H1 (cell line): Measurements from ENCODE around the gene ACTR2. TPM values are rescaled to one million over a fixed set of nuclear protein-coding genes. Genes with fewer than 3 reads are reported as not detected.

ENCODE experiments used
- CTCF ChIA-PET: fragments of 300-600 bp; sonication (Branson Sonifier 250); formaldehyde crosslinking; loops from one replicate; lab custom pipeline; 2021; ENCODE audit not compliant: partially characterized antibody; lab: Charles Lee
- POLR2A ChIA-PET: fragments of 300-600 bp; sonication (Branson Sonifier 250); formaldehyde crosslinking; loops from one replicate; lab custom pipeline; 2021; ENCODE audit warnings: inconsistent platforms; ENCODE audit not compliant: partially characterized antibody; lab: Charles Lee
- DNase-seq, 2 experiments: peaks; one replicate each; pipeline versions ENCODE4 v3.0.0 to v3.0.0-alpha.2; 2010 to 2022; ENCODE audit warnings: low spot score in 2 of 2, low read depth in 1 of 2, mixed read lengths in 1 of 2
- FAIRE-seq: peaks from 2 replicates; lab custom pipeline; 2011; peaks lifted over from hg19 to GRCh38; lab: Jason Lieb, UNC
- H2AFZ ChIP-seq: 2 replicates; pipeline ENCODE4 v1.8.1; 2012; ENCODE audit warnings: low read length, inconsistent platforms
- H2AK5ac ChIP-seq: 2 replicates; pipeline ENCODE4 v1.6.1; 2013; ENCODE audit warnings: low read depth, low read length
- H2BK120ac ChIP-seq: replicated peaks from 2 replicates; pipeline ENCODE3; 2013; ENCODE audit warnings: low read depth, low read length, inconsistent platforms
- H2BK12ac ChIP-seq: 2 replicates; pipeline ENCODE4 v1.6.1; 2013; ENCODE audit warnings: low read depth, low read length
- H2BK15ac ChIP-seq: 2 replicates; pipeline ENCODE4 v1.6.1; 2013; ENCODE audit warnings: low read length
- H2BK20ac ChIP-seq: 2 replicates; pipeline ENCODE4 v1.6.1; 2013; ENCODE audit warnings: low read length
- H2BK5ac ChIP-seq: 2 replicates; pipeline ENCODE4 v1.6.1; 2013; ENCODE audit warnings: low read depth, low read length
- H3K14ac ChIP-seq: 2 replicates; pipeline ENCODE4 v1.6.1; 2013; ENCODE audit warnings: inconsistent platforms; ENCODE audit not compliant: insufficient read length
- H3K18ac ChIP-seq: 2 replicates; pipeline ENCODE4 v1.6.1; 2013; ENCODE audit warnings: low read length; ENCODE audit errors: extremely low read depth
- H3K23ac ChIP-seq: 2 replicates; pipeline ENCODE4 v1.6.1; 2013; ENCODE audit warnings: inconsistent platforms; ENCODE audit not compliant: insufficient read length
- H3K23me2 ChIP-seq: 2 replicates; pipeline ENCODE4 v1.6.1; 2013; ENCODE audit warnings: low read depth, low read length
- H3K27ac ChIP-seq: 2 replicates; pipeline ENCODE4 v1.6.1; 2011; ENCODE audit warnings: low read depth, low read length, inconsistent platforms
- H3K27me3 ChIP-seq, 4 experiments: replicated peaks in 1 of 4; 1 replicate in 1 of 4; 2 replicates in 3 of 4; pipeline versions ENCODE4 v1.6.1 to v1.8.1; 2011 to 2013; ENCODE audit warnings: low read length in 3 of 4, mild to moderate bottlenecking in 3 of 4, inconsistent platforms in 2 of 4, mixed read lengths in 2 of 4, moderate library complexity in 1 of 4; ENCODE audit not compliant: control insufficient read depth in 3 of 4, insufficient read depth in 3 of 4; ENCODE audit errors: extremely low read depth in 1 of 4
- H3K36me3 ChIP-seq, 4 experiments: 2 replicates each; pipeline versions ENCODE4 v1.6.1 to v1.8.1; 2011 to 2013; ENCODE audit warnings: mild to moderate bottlenecking in 4 of 4, low read length in 3 of 4, moderate library complexity in 2 of 4, control low read depth in 1 of 4, inconsistent platforms in 1 of 4; ENCODE audit not compliant: insufficient read depth in 4 of 4, control insufficient read depth in 2 of 4
- H3K4ac ChIP-seq: replicated peaks from 2 replicates; pipeline ENCODE3; 2013; ENCODE audit warnings: low read length, low read depth, mixed read lengths, inconsistent platforms; ENCODE audit not compliant: insufficient read length
- H3K4me1 ChIP-seq, 4 experiments: replicated peaks in 1 of 4; 1 replicate in 1 of 4; 2 replicates in 3 of 4; pipeline versions ENCODE4 v1.6.1 to v1.8.1; 2011 to 2013; ENCODE audit warnings: low read length in 3 of 4, inconsistent platforms in 2 of 4, mixed read lengths in 1 of 4; ENCODE audit not compliant: insufficient read depth in 4 of 4, control insufficient read depth in 3 of 4
- H3K4me2 ChIP-seq, 2 experiments: 2 replicates each; pipeline versions ENCODE4 v1.6.1 to v1.8.1; 2011 to 2013; ENCODE audit warnings: low read depth in 2 of 2, low read length in 2 of 2, control low read depth in 1 of 2, inconsistent platforms in 1 of 2, mild to moderate bottlenecking in 1 of 2; ENCODE audit not compliant: insufficient read depth in 1 of 2
- H3K4me3 ChIP-seq, 4 experiments: fragments of 200-600, 300-600 bp in 1 of 4; sonication (generic), shearing (Covaris generic), sonication (Bioruptor Twin) in 1 of 4; 2 replicates each; pipeline versions ENCODE4 v1.5.1 to v1.8.1; 2011 to 2016; ENCODE audit warnings: low read length in 4 of 4, low read depth in 3 of 4, control low read depth in 2 of 4, inconsistent platforms in 2 of 4, mild to moderate bottlenecking in 2 of 4, mixed read lengths in 1 of 4, moderate library complexity in 1 of 4; ENCODE audit not compliant: insufficient read depth in 2 of 4; ENCODE audit errors: extremely low read depth in 1 of 4
- H3K56ac ChIP-seq: replicated peaks from 2 replicates; pipeline ENCODE3; 2013; ENCODE audit warnings: low read depth, mild to moderate bottlenecking, mixed read lengths, low read length, inconsistent platforms; ENCODE audit not compliant: insufficient read length
- H3K79me1 ChIP-seq: 2 replicates; pipeline ENCODE4 v1.6.1; 2013; ENCODE audit warnings: low read depth, low read length, control low read depth
- H3K79me2 ChIP-seq, 2 experiments: 2 replicates each; pipeline versions ENCODE4 v1.6.1 to v1.8.1; 2012 to 2013; ENCODE audit warnings: low read length in 2 of 2, mild to moderate bottlenecking in 2 of 2, inconsistent platforms in 1 of 2; ENCODE audit not compliant: insufficient read depth in 2 of 2, control insufficient read depth in 1 of 2
- H3K9ac ChIP-seq, 4 experiments: replicated peaks in 1 of 4; 1 replicate in 1 of 4; 2 replicates in 3 of 4; pipeline versions ENCODE4 v1.6.1 to v1.8.1; 2011 to 2013; ENCODE audit warnings: low read depth in 3 of 4, low read length in 3 of 4, control low read depth in 2 of 4, mild to moderate bottlenecking in 2 of 4, moderate library complexity in 2 of 4, inconsistent platforms in 1 of 4; ENCODE audit errors: extremely low read depth in 1 of 4
- H3K9me3 ChIP-seq, 2 experiments: 2 replicates each; pipeline versions ENCODE4 v1.6.1 to v1.8.1; 2012 to 2013; ENCODE audit warnings: mild to moderate bottlenecking in 2 of 2, moderate library complexity in 2 of 2, control low read depth in 1 of 2, inconsistent platforms in 1 of 2, low read depth in 1 of 2, low read length in 1 of 2, mixed read lengths in 1 of 2; ENCODE audit not compliant: insufficient read depth in 2 of 2
- H4K20me1 ChIP-seq, 2 experiments: replicated peaks in 1 of 2; 2 replicates each; pipeline versions ENCODE3 to v1.8.1; 2011 to 2013; ENCODE audit warnings: inconsistent platforms in 2 of 2, low read length in 2 of 2, mild to moderate bottlenecking in 1 of 2; ENCODE audit not compliant: insufficient read depth in 2 of 2, control insufficient read depth in 1 of 2
- H4K5ac ChIP-seq: 2 replicates; pipeline ENCODE4 v1.6.1; 2013; ENCODE audit warnings: low read length, low read depth, mixed read lengths, inconsistent platforms; ENCODE audit not compliant: insufficient read length
- H4K8ac ChIP-seq: 2 replicates; pipeline ENCODE4 v1.8.0; 2013; ENCODE audit warnings: mild to moderate bottlenecking, moderate library complexity, low read length, inconsistent platforms; ENCODE audit not compliant: insufficient read depth; ENCODE audit errors: extremely low read depth
- H4K91ac ChIP-seq: replicated peaks from 2 replicates; pipeline ENCODE3; 2013; ENCODE audit warnings: low read length, mixed read lengths, inconsistent platforms; ENCODE audit not compliant: insufficient read length
- BACH1 ChIP-seq: IDR thresholded peaks from 2 replicates; pipeline ENCODE4 v1.6.1; 2012; ENCODE audit warnings: low read length, improper control_type of control experiment
- NRF1 ChIP-seq: IDR thresholded peaks from 2 replicates; pipeline ENCODE4 v1.6.1; 2011; ENCODE audit warnings: mild to moderate bottlenecking, low read depth, low read length, improper control_type of control experiment
- RAD21 ChIP-seq, 2 experiments: IDR thresholded peaks in 1 of 2; conservative IDR thresholded peaks in 1 of 2; 2 replicates each; pipeline ENCODE4 v1.6.1; 2011; ENCODE audit warnings: low read depth in 2 of 2, low read length in 2 of 2, improper control_type of control experiment in 1 of 2, inconsistent platforms in 1 of 2, mild to moderate bottlenecking in 1 of 2, moderate library complexity in 1 of 2
- SAP30 ChIP-seq: fragments of 300-600 bp; sonication (generic); IDR thresholded peaks from 2 replicates; pipeline ENCODE4 v1.7.1; 2012; ENCODE audit warnings: low read length, moderate library complexity, mild to moderate bottlenecking, inconsistent platforms; ENCODE audit not compliant: insufficient read depth, insufficient replicate concordance
- SIRT6 ChIP-seq: IDR thresholded peaks from one replicate; pipeline ENCODE4 v1.7.1; 2012; ENCODE audit warnings: low read length, inconsistent platforms
- ZNF274 ChIP-seq: IDR thresholded peaks from 2 replicates; pipeline ENCODE4 v1.7.0; 2012; ENCODE audit warnings: low read length, borderline replicate concordance; ENCODE audit errors: extremely low read depth
- WGBS, 2 experiments: shearing (Covaris generic) in 1 of 2; methylation state at CpG; one replicate each; pipeline versions ENCODE4 v1.1.6 to v1.1.7; 2013 to 2015; ENCODE audit warnings: low lambda C conversion rate in 2 of 2, mixed read lengths in 2 of 2, inconsistent platforms in 1 of 2, low coverage in 1 of 2, missing lambda C conversion rate in 1 of 2; ENCODE audit not compliant: insufficient replicate concordance in 2 of 2, insufficient coverage in 1 of 2, insufficient read length in 1 of 2; ENCODE audit errors: extremely low coverage in 1 of 2, missing lambda C conversion rate in 1 of 2; 5-methylcytosine and 5-hydroxymethylcytosine counted together
- polyA plus RNA-seq, 7 experiments: library from polyadenylated mRNA; depleted of rRNA in 3 of 7; stranded (reverse) in 5 of 7; unstranded in 2 of 7; fragments of >200 nt in 5 of 7; fragments of 200-250 nt in 2 of 7; gene quantifications; 1 replicate in 5 of 7; 2 replicates in 1 of 7; 4 replicates in 1 of 7; pipeline versions ENCODE4 v1.2.1 to v1.2.3, GENCODE V29; 2011 to 2013; ENCODE audit warnings: missing spikeins in 2 of 7, mixed read lengths in 2 of 7
- total RNA-seq: library from RNA; stranded (reverse); fragmentation: NEBNext Ultra II Directional; extraction: Animal tissue kit (Norgen Biotek cat#: 25700); gene quantifications from 2 replicates; pipeline ENCODE4 v1.2.1, GENCODE V29; 2021

The ACTR2 gene
- total and polyA plus RNA-seq, 2 of the 8 experiments (the other 6 are each of a cell fraction or from before 2014, with no cell fraction given) = 28.3 to 171 TPM

- H4K20me1 ChIP-seq = no peaks in the 10 kb centered on the region
- 98% methylated on average over 7 of the region's 7 CpGs; no CpG with 5 or more reads in 1 of the 2 experiments for WGBS, 2 experiments
- no peak overlapping the region for H3K27ac ChIP-seq
- H3K79me2 ChIP-seq = no peaks in the 10 kb centered on the region
- no peak overlapping the region for H2BK5ac ChIP-seq
- no peak overlapping the region for H3K14ac ChIP-seq
- no peaks in the 10 kb centered on the region for H3K23me2 ChIP-seq
- H3K9me3 ChIP-seq = no peaks in the 10 kb centered on the region
- POLR2A ChIA-PET = no interaction called here
- FAIRE-seq (no peak), DNase-seq (no peak)
- no peak overlapping the region for H4K8ac ChIP-seq
- H3K79me1 ChIP-seq = no peaks in the 10 kb centered on the region
- no peak overlapping the region for H2AK5ac ChIP-seq
- no peak overlapping the region for H3K18ac ChIP-seq
- no peaks in the 10 kb centered on the region; a peak in 1 of 7 replicates for H3K27me3 ChIP-seq
- peaks cover 0 to 22% (median 9%) of the 10 kb centered on the region in 4 experiments; a peak in 5 of 7 replicates for H3K4me1 ChIP-seq
- H3K23ac ChIP-seq = no peak overlapping the region
- H3K4ac ChIP-seq = no peak overlapping the region
- H3K56ac ChIP-seq = no peak overlapping the region
- H4K91ac ChIP-seq = no peak overlapping the region
- no peak overlapping the region for H4K5ac ChIP-seq
- H3K4me2 ChIP-seq = no peak overlapping the region
- H2BK20ac ChIP-seq = no peak overlapping the region
- CTCF ChIA-PET = interaction anchor here (0.9 to 1.3 kb wide), 4 partner anchors 20 to 1730 kb away, joined by 3 read pairs; no protein-coding TSS in a partner anchor
- H2AFZ ChIP-seq = no peak overlapping the region
- H3K9ac ChIP-seq = no peak overlapping the region
- H2BK120ac ChIP-seq = no peak overlapping the region
- H3K36me3 ChIP-seq = no peaks in the 10 kb centered on the region
- H2BK15ac ChIP-seq = no peak overlapping the region
- H2BK12ac ChIP-seq = no peak overlapping the region
- H3K4me3 ChIP-seq = no peak overlapping the region
- TF ChIP-seq BACH1 = no peak
- no peak for TF ChIP-seq RAD21 (IDR thresholded peaks at IDR 0.05 in 1 of 2, conservative IDR thresholded peaks at IDR 0.05 in 1 of 2; ENCODE audit: low read depth in 2 of 2, low read length in 2 of 2)
- no peak for TF ChIP-seq ZNF274
- TF ChIP-seq NRF1 = no peak
- TF ChIP-seq SAP30 = no peak
- no peak for TF ChIP-seq SIRT6
Measured at GRCh38 chr2:65296971-65297370, 69.3 kb downstream of the ACTR2 start.
